ENCODE results near the gene FKBP5.

FKBP5 gene

GRCh38 chr6:35534407-35535170 lies 154.1 kb downstream of the FKBP5 start:
- DNase-seq, result no peak

- DNase-seq, result no peak
Observed at GRCh38 chr6:35533981-35534380, 154.7 kb downstream of the FKBP5 start.

DNA sequence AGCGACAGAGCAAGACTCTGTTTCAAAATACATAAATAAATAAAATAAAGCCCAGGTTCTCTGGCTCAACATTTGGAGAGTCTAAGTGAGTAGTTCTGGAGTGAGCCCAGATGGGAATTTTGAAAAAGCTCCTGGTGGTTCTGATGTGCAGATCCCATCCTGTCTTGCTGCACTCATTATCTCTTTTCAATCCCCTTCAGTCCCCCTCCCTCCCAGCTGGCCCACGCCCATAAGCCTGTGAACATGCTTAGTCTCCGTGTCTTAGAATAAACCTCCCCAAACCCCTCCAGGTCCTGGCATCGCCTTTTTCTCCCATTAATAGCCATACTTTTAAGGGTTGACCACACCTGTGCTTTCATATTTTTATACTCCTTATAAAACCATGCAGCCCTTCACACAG lies 156.6 kb downstream of the FKBP5 start:
- DNase-seq, result no peak

GRCh38 chr6:35524380-35525020 lies 164.2 kb downstream of the FKBP5 start:
- DNase-seq, result no peak

Data from hematopoietic multipotent progenitor cell treated with erythropoietin and hydrocortisone succinate and interleukin-3 and kit ligand, for 4 days (in vitro differentiated cells).